T-helper 1 cell treated with Interleukin-12 subunit alpha and Interleukin-12 subunit beta and Interleukin-4 antibody, amounts not matched to agents 30 μg/mL and 1 μg/mL, for 36 hours (primary cell): ENCODE data around the gene SELENOV.

Experiments used
- H3K27ac Mint-ChIP-seq: one replicate; pipeline ENCODE4 v1.8.0; 2021; ENCODE audit warnings: mild to moderate bottlenecking, mixed read lengths
- H3K27me3 Mint-ChIP-seq: one replicate; pipeline ENCODE4 v1.8.0; 2021; ENCODE audit warnings: low read depth, mixed read lengths
- H3K36me3 Mint-ChIP-seq: one replicate; pipeline ENCODE4 v1.8.0; 2021; ENCODE audit warnings: low read depth, mixed read lengths
- H3K4me1 Mint-ChIP-seq: one replicate; pipeline ENCODE4 v1.8.0; 2021; ENCODE audit warnings: low read depth, mixed read lengths
- H3K4me3 Mint-ChIP-seq: one replicate; pipeline ENCODE4 v1.8.0; 2021; ENCODE audit warnings: mild to moderate bottlenecking, moderate library complexity, mixed read lengths
- H3K9me3 Mint-ChIP-seq: one replicate; pipeline ENCODE4 v1.8.0; 2021; ENCODE audit warnings: mixed read lengths

Gene SELENOV

DNA sequence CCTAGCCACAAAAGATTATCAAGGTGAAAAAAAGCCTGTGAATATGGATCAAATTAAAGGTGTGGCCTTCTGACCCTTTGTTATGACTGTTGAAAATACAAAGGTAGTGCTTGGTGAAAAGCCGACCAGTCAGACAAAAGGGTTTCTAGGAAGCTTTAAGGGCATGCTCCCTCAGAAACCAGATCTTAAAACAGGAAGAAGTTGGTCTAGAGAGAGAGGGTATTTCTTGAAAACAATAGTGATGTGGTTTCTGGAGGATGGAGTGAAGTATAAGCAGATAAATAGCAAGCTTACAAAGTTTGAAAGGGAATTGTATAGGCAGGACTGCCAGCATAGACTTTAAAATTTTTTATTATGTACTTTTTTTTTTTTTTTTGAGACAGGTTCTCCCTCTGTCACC is 30.0 kb downstream of the SELENOV start:
- Mint-ChIP-seq H3K4me3 (peak overlapping the region; percentile 14), H3K27ac (no peak overlapping the region), H3K27me3 (no peaks in the 10 kb centered on the region), H3K36me3 (no peaks in the 10 kb centered on the region), H3K9me3 (no peaks in the 10 kb centered on the region), H3K4me1 (peaks cover 24% of the 10 kb centered on the region)

- no peaks in the 10 kb centered on the region for H3K9me3 Mint-ChIP-seq
- H3K27me3 Mint-ChIP-seq: no peaks in the 10 kb centered on the region
- H3K4me1 Mint-ChIP-seq: peaks cover 18% of the 10 kb centered on the region
- H3K4me3 Mint-ChIP-seq: no peak overlapping the region
- no peak overlapping the region for H3K27ac Mint-ChIP-seq
- no peaks in the 10 kb centered on the region for H3K36me3 Mint-ChIP-seq
These were observed 31.7 kb downstream of the SELENOV start for GRCh38 chr19:39546599-39546998.

GRCh38 chr19:39550197-39550596 is 35.3 kb downstream of the SELENOV start:
- Mint-ChIP-seq H3K27ac (no peak overlapping the region), H3K4me1 (peaks cover 16% of the 10 kb centered on the region), H3K27me3 (no peaks in the 10 kb centered on the region), H3K4me3 (no peak overlapping the region), H3K9me3 (no peaks in the 10 kb centered on the region), H3K36me3 (no peaks in the 10 kb centered on the region)

- Mint-ChIP-seq H3K9me3 (no peaks in the 10 kb centered on the region), H3K36me3 (no peaks in the 10 kb centered on the region), H3K4me1 (peaks cover 20% of the 10 kb centered on the region), H3K4me3 (no peak overlapping the region), H3K27ac (no peak overlapping the region), H3K27me3 (no peaks in the 10 kb centered on the region)
These were observed 38.2 kb downstream of the SELENOV start for GRCh38 chr19:39553082-39553652.

DNA sequence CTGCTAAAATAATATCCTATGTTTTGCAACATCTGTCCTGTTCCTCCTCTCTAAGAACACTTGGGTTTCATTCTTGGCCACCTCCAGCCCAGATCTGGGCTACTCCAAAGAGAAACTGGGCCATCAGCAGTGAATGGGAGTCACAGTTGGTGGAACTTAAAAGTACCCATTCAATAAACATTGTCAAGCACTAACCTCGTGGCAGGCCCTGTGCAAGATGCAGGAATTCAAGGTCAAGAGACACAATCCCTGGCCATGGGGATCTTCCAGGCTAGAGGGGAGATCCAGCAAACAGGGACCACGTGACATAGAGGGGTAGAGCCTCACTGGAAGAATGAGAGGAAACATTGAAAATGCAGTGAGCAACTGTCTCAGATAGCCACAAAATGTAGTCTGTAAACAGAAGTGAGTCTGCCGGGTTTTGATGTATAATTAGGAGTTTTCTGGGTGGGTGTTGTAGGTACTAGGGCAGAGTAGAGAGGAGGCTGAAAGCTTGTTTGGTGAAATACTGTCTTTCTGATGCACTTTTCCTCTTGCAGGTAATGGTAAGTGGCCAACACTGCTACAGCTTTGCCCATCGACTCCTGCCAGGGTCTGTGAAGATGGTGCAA is 39.9 kb downstream of the SELENOV start:
- H3K9me3 Mint-ChIP-seq: no peaks in the 10 kb centered on the region

DNA sequence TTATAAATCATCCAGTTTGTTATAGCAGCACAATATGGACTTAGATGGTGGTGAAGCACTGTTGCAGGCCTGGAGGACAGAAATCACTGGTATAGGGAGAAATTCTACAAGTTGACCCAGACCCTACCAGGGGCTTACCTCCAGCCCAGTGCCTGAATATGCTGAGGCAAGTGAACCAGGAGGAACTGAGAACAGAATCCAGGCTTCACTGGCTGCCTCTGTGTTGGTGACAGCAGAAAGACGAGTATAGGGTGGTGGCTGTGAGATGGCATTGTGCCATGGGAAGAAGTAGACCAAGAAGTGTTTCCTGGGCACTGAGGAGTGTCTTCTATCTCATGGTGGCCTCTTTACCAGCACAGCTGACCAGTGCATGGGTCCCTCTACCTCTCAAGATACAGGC is 40.9 kb downstream of the SELENOV start:
- Mint-ChIP-seq H3K9me3 (no peaks in the 10 kb centered on the region), H3K27ac (no peak overlapping the region), H3K27me3 (no peaks in the 10 kb centered on the region), H3K4me1 (peaks cover 29% of the 10 kb centered on the region), H3K4me3 (no peak overlapping the region), H3K36me3 (no peaks in the 10 kb centered on the region)

More for the DNA sequence above, 39.9 kb downstream of the SELENOV start:
- H3K27me3 Mint-ChIP-seq: no peaks in the 10 kb centered on the region
- H3K4me3 Mint-ChIP-seq: no peak overlapping the region
- H3K36me3 Mint-ChIP-seq: no peaks in the 10 kb centered on the region
- no peak overlapping the region for H3K27ac Mint-ChIP-seq
- H3K4me1 Mint-ChIP-seq: peaks cover 29% of the 10 kb centered on the region

- H3K36me3 Mint-ChIP-seq: no peaks in the 10 kb centered on the region
- H3K9me3 Mint-ChIP-seq: no peaks in the 10 kb centered on the region
- peaks cover 22% of the 10 kb centered on the region for H3K4me1 Mint-ChIP-seq
- peak overlapping the region; percentile 59 for H3K4me3 Mint-ChIP-seq
- H3K27me3 Mint-ChIP-seq: no peaks in the 10 kb centered on the region
- peak overlapping the region; percentile 78 for H3K27ac Mint-ChIP-seq
These were observed 43.1 kb downstream of the SELENOV start for GRCh38 chr19:39557811-39558623.

- H3K4me1 Mint-ChIP-seq: peaks cover 18% of the 10 kb centered on the region
- H3K27me3 Mint-ChIP-seq: no peaks in the 10 kb centered on the region
- H3K36me3 Mint-ChIP-seq: no peaks in the 10 kb centered on the region
- no peaks in the 10 kb centered on the region for H3K9me3 Mint-ChIP-seq
- peak overlapping the region; percentile 59 for H3K4me3 Mint-ChIP-seq
- peak overlapping the region; percentile 78 for H3K27ac Mint-ChIP-seq
These were observed 43.7 kb downstream of the SELENOV start for GRCh38 chr19:39558624-39559117.

GRCh38 chr19:39563408-39563807 is 48.5 kb downstream of the SELENOV start:
- H3K36me3 Mint-ChIP-seq: no peaks in the 10 kb centered on the region
- H3K27me3 Mint-ChIP-seq: no peaks in the 10 kb centered on the region
- H3K9me3 Mint-ChIP-seq: no peaks in the 10 kb centered on the region
- H3K27ac Mint-ChIP-seq: no peak overlapping the region
- H3K4me3 Mint-ChIP-seq: no peak overlapping the region
- H3K4me1 Mint-ChIP-seq: peaks cover 7% of the 10 kb centered on the region

GRCh38 chr19:39566064-39566463 is 51.1 kb downstream of the SELENOV start:
- Mint-ChIP-seq H3K27me3 (peaks cover 4% of the 10 kb centered on the region), H3K4me1 (peaks cover 4% of the 10 kb centered on the region), H3K4me3 (no peak overlapping the region), H3K27ac (no peak overlapping the region), H3K9me3 (no peaks in the 10 kb centered on the region), H3K36me3 (no peaks in the 10 kb centered on the region)

DNA sequence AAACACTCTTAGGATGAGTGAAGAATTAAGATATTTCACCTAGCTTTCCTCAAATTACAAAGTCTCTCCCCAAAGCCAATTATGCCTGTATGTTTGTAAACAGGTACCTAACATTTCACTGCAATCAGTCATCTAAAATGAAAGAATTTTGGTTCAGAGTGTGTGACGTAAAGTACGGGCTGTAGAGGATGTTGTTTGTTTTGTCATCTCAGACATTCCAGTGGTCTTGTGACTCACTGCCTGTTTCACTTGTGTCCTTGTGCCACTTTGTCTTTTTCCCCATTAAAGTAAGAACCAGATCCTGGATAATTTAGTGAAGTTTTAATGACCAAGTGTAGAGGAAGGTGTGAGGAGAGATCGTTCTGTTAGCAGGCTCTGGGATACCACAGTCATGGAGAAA is 53.7 kb downstream of the SELENOV start:
- no peak overlapping the region for H3K4me3 Mint-ChIP-seq
- no peaks in the 10 kb centered on the region for H3K36me3 Mint-ChIP-seq
- peaks cover 4% of the 10 kb centered on the region for H3K4me1 Mint-ChIP-seq
- peaks cover 10% of the 10 kb centered on the region for H3K27me3 Mint-ChIP-seq
- no peak overlapping the region for H3K27ac Mint-ChIP-seq
- H3K9me3 Mint-ChIP-seq: peaks cover 9% of the 10 kb centered on the region
